Loucy (cell line): ENCODE data around the gene HDGFL2.

Experiments used
- H2AFZ ChIP-seq: fragments of 200-600 bp; sonication (generic); 2 replicates; pipeline ENCODE4 v1.6.0; 2016; ENCODE audit warnings: antibody characterized with exemption, mild to moderate bottlenecking, low read length, moderate library complexity
- H3F3A ChIP-seq: fragments of 200-600 bp; 2 replicates; pipeline ENCODE4 v1.6.0; 2016; ENCODE audit warnings: antibody characterized with exemption, low read depth, mild to moderate bottlenecking
- H3K27me3 ChIP-seq: fragments of 200-600 bp; sonication (generic); 2 replicates; pipeline ENCODE4 v1.6.1; 2014; ENCODE audit warnings: low read length, mild to moderate bottlenecking; ENCODE audit not compliant: insufficient read depth, poor library complexity, severe bottlenecking
- H3K36me3 ChIP-seq: fragments of 200-600 bp; sonication (generic); 2 replicates; pipeline ENCODE4 v1.6.1; 2016; ENCODE audit warnings: low read length; ENCODE audit not compliant: insufficient read depth
- H3K4me1 ChIP-seq: fragments of 200-600 bp; sonication (generic); 2 replicates; pipeline ENCODE4 v1.5.1; 2014; ENCODE audit warnings: low read length, mild to moderate bottlenecking; ENCODE audit not compliant: insufficient read depth, poor library complexity, severe bottlenecking
- H3K4me2 ChIP-seq: fragments of 200-600 bp; sonication (generic); 2 replicates; pipeline ENCODE4 v1.6.0; 2014; ENCODE audit warnings: antibody characterized with exemption, low read length, low read depth, mild to moderate bottlenecking; ENCODE audit not compliant: poor library complexity, severe bottlenecking
- H3K4me3 ChIP-seq: fragments of 200-600 bp; sonication (generic); 2 replicates; pipeline ENCODE4 v1.5.1; 2014; ENCODE audit warnings: low read length, mild to moderate bottlenecking, mixed read lengths; ENCODE audit not compliant: poor library complexity, severe bottlenecking
- H3K79me2 ChIP-seq: fragments of 200-600 bp; sonication (generic); 2 replicates; pipeline ENCODE4 v1.6.1; 2014; ENCODE audit warnings: low read length; ENCODE audit not compliant: insufficient read depth
- H3K9ac ChIP-seq: fragments of 200-600 bp; sonication (generic); 2 replicates; pipeline ENCODE4 v1.6.0; 2014; ENCODE audit warnings: mild to moderate bottlenecking, low read depth, low read length, moderate library complexity; ENCODE audit not compliant: poor library complexity, severe bottlenecking
- H3K9me2 ChIP-seq: fragments of 200-600 bp; sonication (generic); replicated peaks from 2 replicates; pipeline ENCODE4 v1.6.1; 2016; ENCODE audit warnings: low read depth, low read length, mixed read lengths
- H3K9me3 ChIP-seq: fragments of 200-600 bp; sonication (generic); 2 replicates; pipeline ENCODE4 v1.6.1; 2014; ENCODE audit warnings: mild to moderate bottlenecking, antibody characterized with exemption, low read length, low read depth; ENCODE audit not compliant: insufficient read depth
- H4K20me1 ChIP-seq: fragments of 200-600 bp; sonication (generic); 2 replicates; pipeline ENCODE4 v1.6.0; 2014; ENCODE audit warnings: antibody characterized with exemption, low read length, mild to moderate bottlenecking; ENCODE audit not compliant: insufficient read depth, poor library complexity, severe bottlenecking
- CTCF ChIP-seq: fragments of 200-600 bp; sonication (generic); conservative IDR thresholded peaks from 2 replicates; pipeline ENCODE4 v1.5.1; 2014; ENCODE audit warnings: mild to moderate bottlenecking, antibody characterized with exemption, low read length
- EZH2phosphoT487 ChIP-seq: fragments of 200-600 bp; IDR thresholded peaks from 2 replicates; pipeline ENCODE4 v1.6.1; 2018; ENCODE audit warnings: antibody characterized with exemption, mild to moderate bottlenecking, moderate library complexity, borderline replicate concordance

Gene HDGFL2

GRCh38 chr19:4472174-4472974 lies at the start of gene HDGFL2:
HDGFL2 (plus strand) TSS chr19:4472297; CDS start chr19:4472351, 54 bp downstream.
- peak within 1 kb of the TSS; percentile 85 for H2AFZ ChIP-seq
- 0 out of 2 replicates have a peak, but pooled peaks cover 4% of the 10 kb centered on the region for H3F3A ChIP-seq
- peak within 1 kb of the TSS; percentile 88 for H3K4me2 ChIP-seq
- no peaks in the 10 kb centered on the region for H3K9me3 ChIP-seq
- H3K4me1 ChIP-seq: peaks cover 11% of the 10 kb centered on the region
- H3K9me2 ChIP-seq: no peaks in the 10 kb centered on the region
- peaks cover 40% of the 10 kb centered on the region for H3K79me2 ChIP-seq
- H3K4me3 ChIP-seq: peak within 1 kb of the TSS; percentile 80
- peaks cover 14% of the 10 kb centered on the region; the same call in 1 of the 2 replicates for H3K36me3 ChIP-seq
- H3K9ac ChIP-seq: peak within 1 kb of the TSS; percentile 94
- peaks cover 33% of the 10 kb centered on the region for H4K20me1 ChIP-seq
- no peaks in the 10 kb centered on the region for H3K27me3 ChIP-seq
- TF ChIP-seq CTCF (no peak), EZH2phosphoT487 (no peak)

GRCh38 chr19:4423416-4424126 lies 48.5 kb upstream of the HDGFL2 start:
- Histone ChIP-seq H3K79me2 (no peaks in the 10 kb centered on the region), H3F3A (no peaks in the 10 kb centered on the region), H3K4me2 (no peak overlapping the region), H3K27me3 (no peaks in the 10 kb centered on the region), H2AFZ (no peak overlapping the region), H3K9me2 (no peaks in the 10 kb centered on the region), H3K9me3 (no peaks in the 10 kb centered on the region), H3K36me3 (peaks cover 61% of the 10 kb centered on the region; the same call in 1 of the 2 replicates), H4K20me1 (peaks cover 5% of the 10 kb centered on the region), H3K4me3 (no peak overlapping the region), H3K4me1 (no peaks in the 10 kb centered on the region), H3K9ac (no peak overlapping the region)
- TF ChIP-seq EZH2phosphoT487 (no peak), CTCF (no peak)

DNA sequence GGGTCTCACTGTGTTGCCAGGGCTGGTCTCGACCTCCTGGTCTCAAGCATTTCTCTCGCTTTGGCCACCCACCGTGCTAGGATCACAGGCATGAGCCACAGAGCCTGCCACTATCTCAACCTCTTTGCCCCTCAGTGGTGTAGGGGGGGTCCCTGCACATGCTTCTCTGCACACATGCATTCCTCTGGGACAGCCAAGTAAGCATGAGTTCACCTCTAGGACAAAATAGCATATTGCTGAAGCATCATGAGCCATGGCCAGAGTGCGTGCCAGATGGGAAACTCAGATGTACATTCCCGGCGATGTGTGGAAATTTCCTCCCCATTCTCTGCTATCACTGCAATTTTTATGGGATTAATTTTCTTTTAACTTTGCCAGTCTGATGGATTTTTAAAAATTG lies 46.6 kb upstream of the HDGFL2 start:
- no peaks in the 10 kb centered on the region for H3K4me1 ChIP-seq
- H3K36me3 ChIP-seq: peaks cover 64% of the 10 kb centered on the region; the same call in 1 of the 2 replicates
- H3K4me2 ChIP-seq: no peak overlapping the region
- H2AFZ ChIP-seq: no peak overlapping the region
- no peak for TF ChIP-seq EZH2phosphoT487
- no peak for TF ChIP-seq CTCF
- no peaks in the 10 kb centered on the region for H3K79me2 ChIP-seq
- H3K9me3 ChIP-seq: no peaks in the 10 kb centered on the region
- no peaks in the 10 kb centered on the region for H3K9me2 ChIP-seq
- no peak overlapping the region for H3K9ac ChIP-seq
- H3F3A ChIP-seq: no peaks in the 10 kb centered on the region
- no peak overlapping the region for H3K4me3 ChIP-seq
- H3K27me3 ChIP-seq: no peaks in the 10 kb centered on the region
- H4K20me1 ChIP-seq: peaks cover 5% of the 10 kb centered on the region
